K562 (cell line): ENCODE measurements around the gene RARRES2. TPM values are rescaled to one million over a fixed set of nuclear protein-coding genes. Genes with fewer than 3 reads are reported as not detected.

Source experiments
- ATF4 ChIP-seq: fragments of 450-650 bp; formaldehyde crosslinking; IDR thresholded peaks from 2 replicates; pipeline ENCODE4 v1.4.0; 2022; ENCODE audit warnings: mild to moderate bottlenecking, moderate library complexity
- DPF2 ChIP-seq: fragments of 450-650 bp; IDR thresholded peaks from 2 replicates; pipeline ENCODE4 v1.6.1; 2016
- HMGN3 ChIP-seq: IDR thresholded peaks from 2 replicates; pipeline ENCODE4 v1.6.1; 2011; ENCODE audit warnings: borderline replicate concordance, low read depth, mild to moderate bottlenecking, mixed read lengths, low read length; ENCODE audit not compliant: insufficient read length; ENCODE audit errors: extremely low read depth
- KLF1 ChIP-seq: fragments of 450-650 bp; IDR thresholded peaks from 2 replicates; pipeline ENCODE4 v1.6.1; 2016; ENCODE audit warnings: missing genetic modification characterization, missing compliant biosample characterization
- MAFF ChIP-seq: IDR thresholded peaks from 2 replicates; pipeline ENCODE4 v1.6.1; 2012; ENCODE audit warnings: low read length, improper control_type of control experiment
- MLLT1 ChIP-seq, 2 experiments: fragments of 450-650 bp; IDR thresholded peaks; 2 replicates each; pipeline ENCODE4 v1.6.1; 2016
- SAFB2 ChIP-seq: fragments of 200-400 bp; formaldehyde crosslinking; IDR thresholded peaks from 2 replicates; pipeline ENCODE4 v1.6.1; 2018; ENCODE audit warnings: borderline replicate concordance, low read length, low read depth, moderate library complexity; ENCODE audit not compliant: severe bottlenecking
- polyA plus RNA-seq, 8 experiments: library from polyadenylated mRNA; depleted of rRNA in 4 of 8; stranded (reverse) in 5 of 8; unstranded in 3 of 8; fragments of >200 nt; fragmentation: Nextera tagmentation in 2 of 8; fragmentation: Illumina TruSeq in 1 of 8; extraction: Ambion mirVana in 2 of 8; extraction: Trizol in 1 of 8; gene quantifications; 2 replicates each; pipeline versions ENCODE4 v1.2.1 to v1.2.3, GENCODE V29; 2011 to 2014; ENCODE audit warnings: inconsistent platforms in 1 of 8, missing spikeins in 1 of 8
- total RNA-seq, 7 experiments: library from RNA; depleted of rRNA in 6 of 7; stranded (reverse); fragments of >200 nt in 6 of 7; fragmentation: Illumina TruSeq in 2 of 7; extraction: Trizol in 2 of 7; gene quantifications; 2 replicates each; pipeline versions ENCODE4 v1.2.1 to v1.2.3, GENCODE V29; 2011 to 2021; ENCODE audit warnings: low replicate concordance in 1 of 7
- TF ChIP-seq, protein P1 (sequence below): fragments of 450-650 bp; IDR thresholded peaks from 2 replicates; pipeline ENCODE4 v1.6.1; 2016; ENCODE audit warnings: mild to moderate bottlenecking
- TF ChIP-seq, protein P2 (sequence below), 2 experiments: fragments of 450-650 bp; formaldehyde crosslinking in 1 of 2; IDR thresholded peaks; 2 replicates each; pipeline versions ENCODE4 v1.4.0 to v1.6.1; 2014 to 2020; ENCODE audit warnings: mild to moderate bottlenecking in 2 of 2, borderline replicate concordance in 1 of 2, low read depth in 1 of 2
- TF ChIP-seq, protein P3 (sequence below): sonication (generic); formaldehyde crosslinking; IDR thresholded peaks from 2 replicates; pipeline ENCODE4 v1.8.1; 2023; ENCODE audit warnings: mild to moderate bottlenecking, missing genetic modification reagents

RARRES2 gene
- total and polyA plus RNA-seq, 9 of the 15 experiments (the other 6 are each of a cell fraction or from before 2014, with no cell fraction given), result 0.11 to 1.7 (median 0.23) TPM; not detected in 6

DNA sequence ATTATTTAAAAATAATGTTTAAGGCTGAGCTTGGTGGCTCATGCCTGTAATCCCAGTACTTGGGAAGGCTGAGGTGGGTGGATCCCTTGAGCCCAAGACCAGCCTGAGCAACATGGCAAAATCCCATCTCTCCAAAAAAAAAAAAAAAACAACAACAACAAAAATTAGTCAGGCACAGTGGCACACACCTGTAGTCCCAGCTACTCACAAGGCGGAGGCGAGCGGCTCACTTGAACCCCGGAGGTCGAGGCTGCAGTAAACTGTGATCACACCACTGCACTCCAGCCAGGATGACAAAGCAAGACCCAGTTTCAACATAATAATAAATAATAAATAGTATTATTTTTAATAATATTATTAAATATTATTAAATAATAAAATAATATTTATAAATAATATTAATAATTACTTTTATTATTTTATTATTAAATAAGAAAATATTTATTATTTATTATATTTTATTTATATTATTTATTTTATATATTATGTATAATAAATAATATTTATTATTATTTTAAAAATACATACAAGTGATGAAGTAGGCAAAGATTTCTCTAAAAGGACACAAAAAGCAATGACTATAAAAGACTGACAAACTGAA, 26.7 kb downstream of the RARRES2 start (continued):
- TF ChIP-seq, protein P1, sequence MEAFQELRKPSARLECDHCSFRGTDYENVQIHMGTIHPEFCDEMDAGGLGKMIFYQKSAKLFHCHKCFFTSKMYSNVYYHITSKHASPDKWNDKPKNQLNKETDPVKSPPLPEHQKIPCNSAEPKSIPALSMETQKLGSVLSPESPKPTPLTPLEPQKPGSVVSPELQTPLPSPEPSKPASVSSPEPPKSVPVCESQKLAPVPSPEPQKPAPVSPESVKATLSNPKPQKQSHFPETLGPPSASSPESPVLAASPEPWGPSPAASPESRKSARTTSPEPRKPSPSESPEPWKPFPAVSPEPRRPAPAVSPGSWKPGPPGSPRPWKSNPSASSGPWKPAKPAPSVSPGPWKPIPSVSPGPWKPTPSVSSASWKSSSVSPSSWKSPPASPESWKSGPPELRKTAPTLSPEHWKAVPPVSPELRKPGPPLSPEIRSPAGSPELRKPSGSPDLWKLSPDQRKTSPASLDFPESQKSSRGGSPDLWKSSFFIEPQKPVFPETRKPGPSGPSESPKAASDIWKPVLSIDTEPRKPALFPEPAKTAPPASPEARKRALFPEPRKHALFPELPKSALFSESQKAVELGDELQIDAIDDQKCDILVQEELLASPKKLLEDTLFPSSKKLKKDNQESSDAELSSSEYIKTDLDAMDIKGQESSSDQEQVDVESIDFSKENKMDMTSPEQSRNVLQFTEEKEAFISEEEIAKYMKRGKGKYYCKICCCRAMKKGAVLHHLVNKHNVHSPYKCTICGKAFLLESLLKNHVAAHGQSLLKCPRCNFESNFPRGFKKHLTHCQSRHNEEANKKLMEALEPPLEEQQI, result no peak
- TF ChIP-seq, protein P2, sequence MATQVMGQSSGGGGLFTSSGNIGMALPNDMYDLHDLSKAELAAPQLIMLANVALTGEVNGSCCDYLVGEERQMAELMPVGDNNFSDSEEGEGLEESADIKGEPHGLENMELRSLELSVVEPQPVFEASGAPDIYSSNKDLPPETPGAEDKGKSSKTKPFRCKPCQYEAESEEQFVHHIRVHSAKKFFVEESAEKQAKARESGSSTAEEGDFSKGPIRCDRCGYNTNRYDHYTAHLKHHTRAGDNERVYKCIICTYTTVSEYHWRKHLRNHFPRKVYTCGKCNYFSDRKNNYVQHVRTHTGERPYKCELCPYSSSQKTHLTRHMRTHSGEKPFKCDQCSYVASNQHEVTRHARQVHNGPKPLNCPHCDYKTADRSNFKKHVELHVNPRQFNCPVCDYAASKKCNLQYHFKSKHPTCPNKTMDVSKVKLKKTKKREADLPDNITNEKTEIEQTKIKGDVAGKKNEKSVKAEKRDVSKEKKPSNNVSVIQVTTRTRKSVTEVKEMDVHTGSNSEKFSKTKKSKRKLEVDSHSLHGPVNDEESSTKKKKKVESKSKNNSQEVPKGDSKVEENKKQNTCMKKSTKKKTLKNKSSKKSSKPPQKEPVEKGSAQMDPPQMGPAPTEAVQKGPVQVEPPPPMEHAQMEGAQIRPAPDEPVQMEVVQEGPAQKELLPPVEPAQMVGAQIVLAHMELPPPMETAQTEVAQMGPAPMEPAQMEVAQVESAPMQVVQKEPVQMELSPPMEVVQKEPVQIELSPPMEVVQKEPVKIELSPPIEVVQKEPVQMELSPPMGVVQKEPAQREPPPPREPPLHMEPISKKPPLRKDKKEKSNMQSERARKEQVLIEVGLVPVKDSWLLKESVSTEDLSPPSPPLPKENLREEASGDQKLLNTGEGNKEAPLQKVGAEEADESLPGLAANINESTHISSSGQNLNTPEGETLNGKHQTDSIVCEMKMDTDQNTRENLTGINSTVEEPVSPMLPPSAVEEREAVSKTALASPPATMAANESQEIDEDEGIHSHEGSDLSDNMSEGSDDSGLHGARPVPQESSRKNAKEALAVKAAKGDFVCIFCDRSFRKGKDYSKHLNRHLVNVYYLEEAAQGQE (IDR thresholded peaks at IDR 0.05; ENCODE audit: borderline replicate concordance), result no peak
- TF ChIP-seq, protein P2 (CRISPR knock-in tag; IDR thresholded peaks at IDR 0.05; ENCODE audit: low read depth), result no peak
- TF ChIP-seq MLLT1 (IDR thresholded peaks at IDR 0.05), result peak; percentile 51 to 81; a peak in 3 of 4 replicates
- TF ChIP-seq ATF4, result no peak
- no peak for TF ChIP-seq MAFF
- TF ChIP-seq HMGN3, result no peak
- TF ChIP-seq DPF2, result no peak
- no peak for TF ChIP-seq KLF1 (tag)
- TF ChIP-seq, protein P3, sequence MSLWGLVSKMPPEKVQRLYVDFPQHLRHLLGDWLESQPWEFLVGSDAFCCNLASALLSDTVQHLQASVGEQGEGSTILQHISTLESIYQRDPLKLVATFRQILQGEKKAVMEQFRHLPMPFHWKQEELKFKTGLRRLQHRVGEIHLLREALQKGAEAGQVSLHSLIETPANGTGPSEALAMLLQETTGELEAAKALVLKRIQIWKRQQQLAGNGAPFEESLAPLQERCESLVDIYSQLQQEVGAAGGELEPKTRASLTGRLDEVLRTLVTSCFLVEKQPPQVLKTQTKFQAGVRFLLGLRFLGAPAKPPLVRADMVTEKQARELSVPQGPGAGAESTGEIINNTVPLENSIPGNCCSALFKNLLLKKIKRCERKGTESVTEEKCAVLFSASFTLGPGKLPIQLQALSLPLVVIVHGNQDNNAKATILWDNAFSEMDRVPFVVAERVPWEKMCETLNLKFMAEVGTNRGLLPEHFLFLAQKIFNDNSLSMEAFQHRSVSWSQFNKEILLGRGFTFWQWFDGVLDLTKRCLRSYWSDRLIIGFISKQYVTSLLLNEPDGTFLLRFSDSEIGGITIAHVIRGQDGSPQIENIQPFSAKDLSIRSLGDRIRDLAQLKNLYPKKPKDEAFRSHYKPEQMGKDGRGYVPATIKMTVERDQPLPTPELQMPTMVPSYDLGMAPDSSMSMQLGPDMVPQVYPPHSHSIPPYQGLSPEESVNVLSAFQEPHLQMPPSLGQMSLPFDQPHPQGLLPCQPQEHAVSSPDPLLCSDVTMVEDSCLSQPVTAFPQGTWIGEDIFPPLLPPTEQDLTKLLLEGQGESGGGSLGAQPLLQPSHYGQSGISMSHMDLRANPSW (CRISPR knock-in tag), result no peak
- no peak for TF ChIP-seq SAFB2
